GM13976 (cell line): ENCODE measurements around the gene CORO6.

Experiments
- DNase-seq: peaks from one replicate; pipeline ENCODE4 v3.0.0; 2012; ENCODE audit warnings: low spot score
- in situ Hi-C: fragments of 300-500 bp; cut with MboI; formaldehyde crosslinking; loops from one replicate; pipeline ENCODE4 v1.12.0; 2022; ENCODE audit warnings: low sequenced_read_pairs, mixed read lengths, inconsistent platforms; ENCODE audit not compliant: unreplicated experiment
- TF ChIP-seq, protein P1 (sequence below): IDR thresholded peaks from 2 replicates; pipeline ENCODE4 v1.5.1; 2012; ENCODE audit warnings: borderline replicate concordance, mild to moderate bottlenecking; ENCODE audit not compliant: insufficient read depth; ENCODE audit errors: extremely low read depth, missing control alignments, control extremely low read depth

CORO6 gene

DNA sequence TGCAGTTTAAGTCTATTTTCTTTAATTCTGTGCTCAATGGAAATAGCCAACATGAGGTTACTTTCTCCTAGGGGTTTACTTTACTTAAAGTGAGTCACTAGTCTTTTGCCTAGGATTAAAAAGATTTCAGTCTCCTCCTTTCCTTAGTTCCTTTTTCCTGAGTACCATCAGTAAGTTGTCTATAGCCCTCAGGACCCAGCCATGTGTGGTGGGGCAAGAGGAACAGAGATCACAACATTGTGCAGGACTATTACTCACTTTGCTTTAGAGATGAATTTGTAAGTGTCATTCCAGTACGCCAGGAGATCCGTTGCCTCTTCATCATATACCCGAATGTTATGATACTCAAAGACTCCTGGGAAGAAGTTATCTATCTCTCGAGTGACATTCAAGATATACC is 27.7 kb upstream of the CORO6 start:
- TF ChIP-seq, protein P1, sequence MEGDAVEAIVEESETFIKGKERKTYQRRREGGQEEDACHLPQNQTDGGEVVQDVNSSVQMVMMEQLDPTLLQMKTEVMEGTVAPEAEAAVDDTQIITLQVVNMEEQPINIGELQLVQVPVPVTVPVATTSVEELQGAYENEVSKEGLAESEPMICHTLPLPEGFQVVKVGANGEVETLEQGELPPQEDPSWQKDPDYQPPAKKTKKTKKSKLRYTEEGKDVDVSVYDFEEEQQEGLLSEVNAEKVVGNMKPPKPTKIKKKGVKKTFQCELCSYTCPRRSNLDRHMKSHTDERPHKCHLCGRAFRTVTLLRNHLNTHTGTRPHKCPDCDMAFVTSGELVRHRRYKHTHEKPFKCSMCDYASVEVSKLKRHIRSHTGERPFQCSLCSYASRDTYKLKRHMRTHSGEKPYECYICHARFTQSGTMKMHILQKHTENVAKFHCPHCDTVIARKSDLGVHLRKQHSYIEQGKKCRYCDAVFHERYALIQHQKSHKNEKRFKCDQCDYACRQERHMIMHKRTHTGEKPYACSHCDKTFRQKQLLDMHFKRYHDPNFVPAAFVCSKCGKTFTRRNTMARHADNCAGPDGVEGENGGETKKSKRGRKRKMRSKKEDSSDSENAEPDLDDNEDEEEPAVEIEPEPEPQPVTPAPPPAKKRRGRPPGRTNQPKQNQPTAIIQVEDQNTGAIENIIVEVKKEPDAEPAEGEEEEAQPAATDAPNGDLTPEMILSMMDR: no peak
- in situ Hi-C loops: no loop called here
- no peak for DNase-seq

DNA sequence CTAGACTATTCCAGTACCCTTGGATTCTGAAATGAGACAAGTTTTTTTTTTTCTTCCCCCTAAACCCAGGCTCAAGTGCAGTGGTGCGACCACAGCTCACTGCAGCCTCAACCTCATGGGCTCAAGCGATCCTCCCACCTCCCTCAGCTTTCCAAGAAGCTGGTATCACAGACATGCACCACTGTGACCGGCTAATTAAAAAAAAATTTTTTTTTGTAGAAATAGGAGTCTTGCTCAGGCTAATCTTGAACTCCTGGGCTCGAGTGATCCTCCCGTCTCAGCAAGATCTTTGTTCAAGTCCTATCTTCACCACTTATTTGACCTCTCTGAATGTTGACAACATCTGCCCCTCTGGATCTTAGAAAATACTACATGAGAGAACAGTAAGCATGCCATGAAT is 26.6 kb upstream of the CORO6 start:
- TF ChIP-seq, protein P1: no peak
- in situ Hi-C loops: loop anchor here (5.0 to 25.0 kb wide), 2 partner anchors 128 to 288 kb away; partner anchors contain the start of genes EFCAB5 and SSH2
- DNase-seq: no peak

DNA sequence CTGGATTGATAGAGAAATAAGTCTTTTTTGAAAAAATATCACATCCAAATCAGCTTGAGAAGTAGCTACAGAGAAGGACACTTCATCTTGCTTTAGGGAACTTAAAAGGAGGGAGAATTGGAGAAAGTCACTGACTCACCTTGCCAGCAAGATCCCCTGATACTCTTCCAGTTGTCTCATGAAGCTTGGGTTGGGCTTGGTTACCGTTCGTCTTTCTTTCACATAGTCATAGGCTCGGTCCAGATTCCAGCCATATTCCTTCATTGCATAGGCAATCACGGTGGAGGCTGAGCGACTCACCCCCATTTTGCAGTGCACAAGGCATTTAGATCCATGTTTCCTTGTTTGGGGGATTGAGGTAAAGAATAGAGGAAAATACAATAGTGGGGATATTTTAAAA is 25.3 kb upstream of the CORO6 start:
- in situ Hi-C loops: loop anchor here (5.0 to 25.0 kb wide), 2 partner anchors 129 to 289 kb away; partner anchors contain the start of genes EFCAB5 and SSH2
- TF ChIP-seq, protein P1: no peak
- no peak for DNase-seq

DNA sequence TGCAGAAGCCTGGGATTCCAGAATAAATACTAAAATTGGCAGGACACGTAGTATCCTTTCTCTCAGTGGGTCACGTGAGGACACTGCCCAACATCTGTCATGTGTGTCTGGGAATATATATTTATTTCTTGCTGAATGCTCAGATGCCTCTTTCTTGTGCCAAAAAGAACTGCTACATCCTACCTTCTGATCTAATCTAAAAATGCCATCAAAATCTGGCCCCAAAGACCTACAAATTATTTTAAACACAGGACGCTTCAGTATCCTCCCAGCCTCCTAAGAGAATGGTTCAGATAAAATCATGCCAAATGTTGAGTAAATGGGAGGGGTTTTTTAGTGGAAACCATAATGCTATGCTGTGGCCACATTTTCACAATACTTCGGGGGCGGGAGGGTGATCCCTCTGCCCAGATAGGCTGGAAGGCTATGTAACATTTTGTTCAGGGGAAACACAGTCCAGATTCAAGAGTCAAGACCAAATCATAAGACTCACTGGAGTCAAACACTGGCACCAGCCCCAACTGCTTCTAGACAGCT is 22.9 kb upstream of the CORO6 start:
- in situ Hi-C loops: loop anchor here (5.0 to 25.0 kb wide), 2 partner anchors 132 to 292 kb away; partner anchors contain the start of genes EFCAB5 and SSH2
- TF ChIP-seq, protein P1: no peak
- DNase-seq: no peak

DNA sequence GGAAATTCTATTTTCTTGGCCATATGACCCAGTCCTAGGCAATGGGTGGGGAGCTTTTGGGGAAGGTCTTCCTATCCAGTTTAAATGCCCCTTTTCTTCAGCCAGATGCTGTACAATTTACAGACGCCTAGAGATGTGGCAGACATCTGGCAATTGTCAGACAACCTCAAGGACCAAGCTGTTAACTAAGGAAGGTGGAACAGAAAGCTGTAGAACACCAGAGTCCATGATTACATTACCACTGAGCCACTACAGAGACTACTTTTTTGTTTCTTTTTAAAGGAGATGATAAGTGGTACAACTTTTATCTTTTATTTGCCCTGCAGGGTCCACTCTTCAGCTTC is 21.1 kb upstream of the CORO6 start:
- in situ Hi-C loops: loop anchor here (25.0 kb wide), 1 partner anchor 294 kb away; the partner anchor contains the start of genes EFCAB5 and SSH2
- DNase-seq: no peak
- TF ChIP-seq, protein P1: no peak

DNA sequence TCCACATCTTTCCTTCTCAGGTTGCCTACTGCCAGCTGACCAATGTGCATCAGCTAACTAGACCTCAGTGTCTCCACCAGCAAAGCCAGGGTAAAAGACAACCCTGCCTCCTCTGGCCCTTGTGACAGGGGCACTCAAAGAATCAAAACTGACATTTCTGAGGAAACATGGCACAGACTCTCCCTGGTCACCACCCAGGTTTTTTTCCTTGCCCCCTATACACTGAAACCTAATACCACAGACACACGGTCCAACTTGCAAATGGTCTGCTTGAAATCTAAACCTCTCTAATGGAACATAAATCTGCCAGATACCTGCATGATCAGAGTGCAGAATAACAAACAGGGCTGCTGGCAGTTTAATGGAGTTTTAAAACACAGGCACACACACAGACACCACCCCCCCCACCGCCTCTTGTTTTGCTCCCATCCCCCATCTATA is 19.5 kb upstream of the CORO6 start:
- TF ChIP-seq, protein P1: no peak
- no peak for DNase-seq
- in situ Hi-C loops: loop anchor here (25.0 kb wide), 1 partner anchor 295 kb away; the partner anchor contains the start of genes EFCAB5 and SSH2
